Spleen (tissue), 7 donors: Measurements from ENCODE around the gene EP400.

Experiments used
- POLR2A ChIP-seq, 3 donors: fragments of 450-650 bp; IDR thresholded peaks; one replicate each; pipeline ENCODE4 v1.5.1; 2017; ENCODE audit warnings: antibody characterized with exemption in 3 of 3, mild to moderate bottlenecking in 1 of 3
- POLR2AphosphoS5 ChIP-seq, 3 donors: sonication (generic); formaldehyde crosslinking; IDR thresholded peaks; one replicate each; pipeline ENCODE4 v1.5.1; 2017; ENCODE audit warnings: antibody characterized with exemption in 3 of 3
- TF ChIP-seq, protein P1 (sequence below), 11 experiments: fragments of 200-600 bp in 7 of 11; fragments of 450-650 bp in 4 of 11; sonication (generic) in 4 of 11; IDR thresholded peaks in 8 of 11; conservative IDR thresholded peaks in 3 of 11; 1 replicate in 7 of 11; 2 replicates in 4 of 11; pipeline versions ENCODE4 v1.4.0 to v1.8.0; 2016 to 2021; ENCODE audit warnings: antibody characterized with exemption in 11 of 11, inconsistent platforms in 4 of 11, mild to moderate bottlenecking in 1 of 11
- donor health status: DM: no; HTN: no; CAD: no; lungs with moderate emphysema.
- donor health status: DM: no; HTN: no; CAD: no.
- donor health status: DM: no; HTN: no; CAD: no.

DNA sequence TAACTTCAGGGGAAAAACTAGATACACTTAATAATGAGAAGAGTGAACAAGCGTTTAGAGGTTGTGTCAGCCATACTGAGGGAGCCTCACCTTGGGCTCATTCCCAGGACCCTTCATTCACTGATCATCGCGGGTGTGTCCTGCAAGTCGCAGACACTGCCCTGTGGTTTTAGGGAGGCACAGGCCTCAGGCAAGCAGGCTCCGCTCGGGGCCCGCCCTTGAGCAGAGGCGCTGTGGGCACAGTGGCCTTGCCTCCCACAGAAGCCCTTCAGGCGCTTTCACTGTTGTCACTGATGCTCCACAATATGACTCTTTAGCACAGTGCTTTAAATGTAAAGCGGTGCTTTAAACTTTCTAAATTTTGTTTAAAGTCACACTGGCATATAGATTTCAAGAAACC, 127.0 kb downstream of the EP400 start:
- TF ChIP-seq, protein P1, sequence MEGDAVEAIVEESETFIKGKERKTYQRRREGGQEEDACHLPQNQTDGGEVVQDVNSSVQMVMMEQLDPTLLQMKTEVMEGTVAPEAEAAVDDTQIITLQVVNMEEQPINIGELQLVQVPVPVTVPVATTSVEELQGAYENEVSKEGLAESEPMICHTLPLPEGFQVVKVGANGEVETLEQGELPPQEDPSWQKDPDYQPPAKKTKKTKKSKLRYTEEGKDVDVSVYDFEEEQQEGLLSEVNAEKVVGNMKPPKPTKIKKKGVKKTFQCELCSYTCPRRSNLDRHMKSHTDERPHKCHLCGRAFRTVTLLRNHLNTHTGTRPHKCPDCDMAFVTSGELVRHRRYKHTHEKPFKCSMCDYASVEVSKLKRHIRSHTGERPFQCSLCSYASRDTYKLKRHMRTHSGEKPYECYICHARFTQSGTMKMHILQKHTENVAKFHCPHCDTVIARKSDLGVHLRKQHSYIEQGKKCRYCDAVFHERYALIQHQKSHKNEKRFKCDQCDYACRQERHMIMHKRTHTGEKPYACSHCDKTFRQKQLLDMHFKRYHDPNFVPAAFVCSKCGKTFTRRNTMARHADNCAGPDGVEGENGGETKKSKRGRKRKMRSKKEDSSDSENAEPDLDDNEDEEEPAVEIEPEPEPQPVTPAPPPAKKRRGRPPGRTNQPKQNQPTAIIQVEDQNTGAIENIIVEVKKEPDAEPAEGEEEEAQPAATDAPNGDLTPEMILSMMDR (IDR thresholded peaks at IDR 0.05 in 8 of 11, conservative IDR thresholded peaks at IDR 0.05 in 3 of 11), result no peak
- TF ChIP-seq POLR2A (IDR thresholded peaks at IDR 0.05), result no peak
- TF ChIP-seq POLR2AphosphoS5 (IDR thresholded peaks at IDR 0.05), result no peak
